Subcutaneous abdominal adipose tissue (tissue), 5 donors: Measurements from ENCODE around the gene UTP25.
A peak's percentile ranks its signal among the peaks of the same experiment; 100 is the strongest.

Experiments
- H3K27ac ChIP-seq: one replicate; pipeline ENCODE4 v1.7.0; 2013; ENCODE audit warnings: low read depth, mild to moderate bottlenecking, inconsistent platforms, low read length, moderate library complexity
- H3K27me3 ChIP-seq, 5 donors: one replicate each; pipeline ENCODE4 v1.7.0; 2013; ENCODE audit warnings: low read length in 5 of 5, inconsistent platforms in 1 of 5; ENCODE audit not compliant: control insufficient read depth in 5 of 5, insufficient read depth in 4 of 5
- H3K36me3 ChIP-seq, 5 donors: one replicate each; pipeline ENCODE4 v1.7.0; 2013; ENCODE audit warnings: low read length in 5 of 5; ENCODE audit not compliant: control insufficient read depth in 5 of 5, insufficient read depth in 5 of 5
- H3K4me1 ChIP-seq, 5 donors: one replicate each; pipeline ENCODE4 v1.7.0; 2013; ENCODE audit warnings: low read length in 5 of 5, mild to moderate bottlenecking in 3 of 5, moderate library complexity in 1 of 5; ENCODE audit not compliant: control insufficient read depth in 5 of 5, insufficient read depth in 5 of 5
- H3K4me3 ChIP-seq, 5 donors: one replicate each; pipeline ENCODE4 v1.7.0; 2013; ENCODE audit warnings: low read length in 5 of 5, low read depth in 1 of 5
- H3K9ac ChIP-seq, 5 donors: one replicate each; pipeline ENCODE4 v1.7.0; 2013; ENCODE audit warnings: low read length in 5 of 5, mild to moderate bottlenecking in 4 of 5, moderate library complexity in 3 of 5
- H3K9me3 ChIP-seq, 5 donors: one replicate each; pipeline ENCODE4 v1.7.0; 2013; ENCODE audit warnings: low read length in 5 of 5; ENCODE audit not compliant: control insufficient read depth in 5 of 5
- donor health status: healthy.
- donor health status: healthy.
- donor health status: healthy.
- donor health status: healthy.
- donor health status: healthy.

The UTP25 gene

GRCh38 chr1:209819058-209819457 is 8.7 kb upstream of the UTP25 start:
- no peak overlapping the region for H3K4me3 ChIP-seq
- no peak overlapping the region for H3K27ac ChIP-seq
- H3K36me3 ChIP-seq: no peaks in the 10 kb centered on the region
- no peaks in the 10 kb centered on the region for H3K9me3 ChIP-seq
- H3K4me1 ChIP-seq: peaks cover 0 to 15% (median 9%) of the 10 kb centered on the region in 5 donors
- H3K9ac ChIP-seq: no peak overlapping the region
- H3K27me3 ChIP-seq: peaks cover 0 to 12% (median 0%) of the 10 kb centered on the region in 5 donors

- Histone ChIP-seq H3K27ac (no peak overlapping the region), H3K4me3 (no peak overlapping the region), H3K9me3 (no peaks in the 10 kb centered on the region), H3K4me1 (peaks cover 0 to 11% (median 9%) of the 10 kb centered on the region in 5 donors), H3K9ac (no peak overlapping the region), H3K27me3 (peaks cover 0 to 10% (median 0%) of the 10 kb centered on the region in 5 donors), H3K36me3 (no peaks in the 10 kb centered on the region)
Observed at GRCh38 chr1:209820986-209821385, 6.8 kb upstream of the UTP25 start.

- Histone ChIP-seq H3K36me3 (no peaks in the 10 kb centered on the region), H3K9ac (no peak overlapping the region), H3K27me3 (peaks cover 0 to 9% (median 0%) of the 10 kb centered on the region in 5 donors), H3K4me3 (no peak overlapping the region), H3K9me3 (no peaks in the 10 kb centered on the region), H3K27ac (peak overlapping the region; percentile 11), H3K4me1 (peaks cover 2 to 15% (median 9%) of the 10 kb centered on the region in 5 donors)
Observed at GRCh38 chr1:209822706-209823105, 5.1 kb upstream of the UTP25 start.

- Histone ChIP-seq H3K27ac (peak overlapping the region; percentile 11), H3K27me3 (peaks cover 0 to 9% (median 0%) of the 10 kb centered on the region in 5 donors), H3K36me3 (no peaks in the 10 kb centered on the region), H3K9me3 (no peaks in the 10 kb centered on the region), H3K4me3 (peak overlapping the region in 3 of 5 donors; percentile 36 to 46 (median 40)), H3K9ac (no peak overlapping the region), H3K4me1 (peaks cover 3 to 19% (median 9%) of the 10 kb centered on the region in 5 donors)
Observed at GRCh38 chr1:209823143-209824041, 4.4 kb upstream of the UTP25 start.

- Histone ChIP-seq H3K4me1 (peaks cover 3 to 24% (median 12%) of the 10 kb centered on the region in 5 donors), H3K27ac (no peak overlapping the region), H3K36me3 (peaks cover under 1 to 2% (median 2%) of the 10 kb centered on the region in 5 donors), H3K9ac (no peak overlapping the region), H3K27me3 (peaks cover 0 to 4% (median 0%) of the 10 kb centered on the region in 5 donors), H3K4me3 (no peak overlapping the region), H3K9me3 (no peaks in the 10 kb centered on the region)
Observed at GRCh38 chr1:209825591-209826434, 2.0 kb upstream of the UTP25 start.

GRCh38 chr1:209829716-209830115 is 1.9 kb downstream of the UTP25 start:
- H3K36me3 ChIP-seq: peaks cover 29 to 38% (median 37%) of the 10 kb centered on the region in 5 donors
- peaks cover 3 to 14% (median 11%) of the 10 kb centered on the region in 5 donors for H3K4me1 ChIP-seq
- no peaks in the 10 kb centered on the region for H3K27me3 ChIP-seq
- H3K27ac ChIP-seq: no peak overlapping the region
- H3K9me3 ChIP-seq: no peaks in the 10 kb centered on the region
- H3K9ac ChIP-seq: no peak overlapping the region
- H3K4me3 ChIP-seq: no peak overlapping the region

GRCh38 chr1:209830722-209831121 is 3.0 kb downstream of the UTP25 start:
- Histone ChIP-seq H3K36me3 (peaks cover 37 to 47% (median 47%) of the 10 kb centered on the region in 5 donors), H3K27ac (no peak overlapping the region), H3K27me3 (no peaks in the 10 kb centered on the region), H3K4me3 (no peak overlapping the region), H3K9ac (no peak overlapping the region), H3K9me3 (no peaks in the 10 kb centered on the region), H3K4me1 (peaks cover 3 to 14% (median 11%) of the 10 kb centered on the region in 5 donors)

GRCh38 chr1:209831615-209832014 is 3.8 kb downstream of the UTP25 start:
- H3K9ac ChIP-seq: no peak overlapping the region
- no peaks in the 10 kb centered on the region for H3K27me3 ChIP-seq
- peaks cover 41 to 55% (median 52%) of the 10 kb centered on the region in 5 donors for H3K36me3 ChIP-seq
- H3K27ac ChIP-seq: no peak overlapping the region
- peaks cover 3 to 14% (median 11%) of the 10 kb centered on the region in 5 donors for H3K4me1 ChIP-seq
- no peaks in the 10 kb centered on the region for H3K9me3 ChIP-seq
- no peak overlapping the region for H3K4me3 ChIP-seq

- Histone ChIP-seq H3K9me3 (no peaks in the 10 kb centered on the region), H3K27me3 (no peaks in the 10 kb centered on the region), H3K27ac (no peak overlapping the region), H3K36me3 (peaks cover 72 to 94% (median 92%) of the 10 kb centered on the region in 5 donors), H3K4me1 (no peaks in the 10 kb centered on the region), H3K4me3 (no peak overlapping the region), H3K9ac (no peak overlapping the region)
Observed at GRCh38 chr1:209835782-209836298, 8.1 kb downstream of the UTP25 start.
